ENCODE measurements around the gene ZNF638.
"Not testable (repeated sequence)": the region's sequence is repeated elsewhere in the genome, so short reads cannot be mapped to it uniquely, and the experiment has no call there.

Gene ZNF638

DNA sequence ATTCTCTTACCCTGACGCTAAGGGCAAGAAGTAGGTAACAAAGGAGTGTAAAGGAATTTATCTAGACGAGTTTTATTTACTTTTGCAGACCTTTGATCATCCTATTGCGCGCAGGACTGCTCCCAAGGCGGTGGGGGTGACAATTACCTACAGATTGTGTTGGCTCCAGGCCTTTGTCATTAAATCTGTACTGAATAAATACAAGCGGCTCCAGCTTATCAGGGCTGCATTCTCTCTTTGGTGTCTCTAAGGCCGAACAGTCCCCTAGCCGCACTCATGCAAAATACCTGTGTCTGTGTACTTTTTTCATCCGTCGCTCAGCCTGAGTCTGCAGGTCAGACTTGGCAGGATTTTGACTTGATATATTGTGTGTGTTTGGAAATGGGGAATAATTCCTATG, 63.9 kb downstream of the ZNF638 start:
- TF ChIP-seq, protein P1, sequence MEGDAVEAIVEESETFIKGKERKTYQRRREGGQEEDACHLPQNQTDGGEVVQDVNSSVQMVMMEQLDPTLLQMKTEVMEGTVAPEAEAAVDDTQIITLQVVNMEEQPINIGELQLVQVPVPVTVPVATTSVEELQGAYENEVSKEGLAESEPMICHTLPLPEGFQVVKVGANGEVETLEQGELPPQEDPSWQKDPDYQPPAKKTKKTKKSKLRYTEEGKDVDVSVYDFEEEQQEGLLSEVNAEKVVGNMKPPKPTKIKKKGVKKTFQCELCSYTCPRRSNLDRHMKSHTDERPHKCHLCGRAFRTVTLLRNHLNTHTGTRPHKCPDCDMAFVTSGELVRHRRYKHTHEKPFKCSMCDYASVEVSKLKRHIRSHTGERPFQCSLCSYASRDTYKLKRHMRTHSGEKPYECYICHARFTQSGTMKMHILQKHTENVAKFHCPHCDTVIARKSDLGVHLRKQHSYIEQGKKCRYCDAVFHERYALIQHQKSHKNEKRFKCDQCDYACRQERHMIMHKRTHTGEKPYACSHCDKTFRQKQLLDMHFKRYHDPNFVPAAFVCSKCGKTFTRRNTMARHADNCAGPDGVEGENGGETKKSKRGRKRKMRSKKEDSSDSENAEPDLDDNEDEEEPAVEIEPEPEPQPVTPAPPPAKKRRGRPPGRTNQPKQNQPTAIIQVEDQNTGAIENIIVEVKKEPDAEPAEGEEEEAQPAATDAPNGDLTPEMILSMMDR (IDR thresholded peaks at IDR 0.05) = no peak
- TF ChIP-seq ZFX (IDR thresholded peaks at IDR 0.05; ENCODE audit: borderline replicate concordance) = no peak
- no peak overlapping the region for H3K27ac ChIP-seq

GRCh38 chr2:71402427-71402826, 70.8 kb downstream of the ZNF638 start:
- H3K27ac ChIP-seq = no peak overlapping the region
- no peak for TF ChIP-seq ZFX (IDR thresholded peaks at IDR 0.05; ENCODE audit: borderline replicate concordance)

GRCh38 chr2:71409611-71410010, 78.0 kb downstream of the ZNF638 start:
- no peak overlapping the region for H3K27ac ChIP-seq
- TF ChIP-seq, protein P1 (IDR thresholded peaks at IDR 0.05) = no peak
- TF ChIP-seq ZFX (IDR thresholded peaks at IDR 0.05; ENCODE audit: borderline replicate concordance) = no peak

GRCh38 chr2:71410696-71411095, 79.1 kb downstream of the ZNF638 start:
- TF ChIP-seq ZFX (IDR thresholded peaks at IDR 0.05; ENCODE audit: borderline replicate concordance) = no peak
- TF ChIP-seq, protein P1 (IDR thresholded peaks at IDR 0.05) = no peak
- no peak overlapping the region for H3K27ac ChIP-seq

- not testable (repeated sequence) for H3K27ac ChIP-seq
Measured at GRCh38 chr2:71416866-71417265, 85.3 kb downstream of the ZNF638 start.

DNA sequence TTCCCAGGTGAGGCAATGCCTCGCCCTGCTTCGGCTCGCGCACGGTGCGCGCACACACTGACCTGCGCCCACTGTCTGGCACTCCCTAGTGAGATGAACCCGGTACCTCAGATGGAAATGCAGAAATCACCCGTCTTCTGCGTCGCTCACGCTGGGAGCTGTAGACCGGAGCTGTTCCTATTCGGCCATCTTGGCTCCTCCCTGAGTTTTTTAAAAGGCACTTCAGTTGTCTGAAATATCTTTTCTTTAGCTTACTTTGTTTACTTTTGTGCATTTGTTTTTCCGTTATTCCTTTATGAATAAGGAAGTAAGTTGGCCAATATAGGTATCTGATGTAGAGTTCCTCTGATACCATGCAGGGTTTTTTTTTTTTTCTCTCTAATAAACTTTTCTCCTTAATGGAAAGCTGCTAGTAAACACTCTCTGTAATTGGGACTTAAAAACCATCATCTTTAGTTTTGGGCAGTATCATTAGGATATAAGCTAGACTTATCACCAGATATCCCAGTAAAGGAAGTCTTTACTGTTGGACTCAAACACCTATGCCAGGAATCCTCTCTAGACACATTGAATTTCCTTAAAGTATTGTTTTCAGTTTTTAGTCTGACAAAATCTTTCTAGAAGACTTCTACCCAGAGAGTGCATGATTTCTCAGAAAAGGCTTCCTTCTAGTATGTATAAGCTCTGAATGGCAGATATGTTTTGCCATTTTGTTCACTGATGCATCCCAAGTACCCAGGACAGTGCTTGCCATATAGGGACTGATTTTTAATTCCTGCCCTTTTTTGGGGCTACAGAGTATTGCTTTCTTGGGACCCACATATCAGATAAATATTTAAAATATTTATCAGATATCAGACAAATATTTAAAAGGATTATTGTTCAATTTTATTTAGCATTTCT, 86.0 kb downstream of the ZNF638 start:
- no peak overlapping the region for H3K27ac ChIP-seq
- TF ChIP-seq, protein P1 (IDR thresholded peaks at IDR 0.05) = no peak
- no peak for TF ChIP-seq ZFX (IDR thresholded peaks at IDR 0.05; ENCODE audit: borderline replicate concordance)

- no peak overlapping the region for H3K27ac ChIP-seq
- TF ChIP-seq, protein P1 (IDR thresholded peaks at IDR 0.05) = no peak
- no peak for TF ChIP-seq ZFX (IDR thresholded peaks at IDR 0.05; ENCODE audit: borderline replicate concordance)
Measured at GRCh38 chr2:71419145-71419544, 87.6 kb downstream of the ZNF638 start.

DNA sequence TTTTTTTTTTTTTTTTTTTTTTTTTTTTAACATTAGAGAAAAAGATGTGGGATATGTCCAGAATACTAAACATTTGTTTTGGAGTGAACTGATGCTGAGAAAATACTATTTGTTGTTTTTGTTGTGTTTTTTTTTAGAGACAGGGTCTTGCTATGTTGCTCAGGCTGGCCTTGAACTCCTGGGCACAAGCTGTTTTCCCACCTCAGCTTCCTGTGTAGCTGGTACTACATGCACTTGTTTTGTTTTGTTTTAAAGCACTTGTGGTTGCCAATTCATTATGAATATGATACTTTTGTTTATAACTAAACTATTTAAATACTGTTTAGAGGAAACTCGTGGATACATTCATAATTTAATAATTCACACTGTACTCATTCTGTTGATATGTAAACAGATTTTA, 88.4 kb downstream of the ZNF638 start:
- TF ChIP-seq ZFX (IDR thresholded peaks at IDR 0.05; ENCODE audit: borderline replicate concordance) = no peak
- TF ChIP-seq, protein P1 (IDR thresholded peaks at IDR 0.05) = no peak
- no peak overlapping the region for H3K27ac ChIP-seq
